HG02763 (cell line): ENCODE results near the gene PATJ.
"Not testable (repeated sequence)": the region's sequence is repeated elsewhere in the genome, so short reads cannot be mapped to it uniquely, and the experiment has no call there.

Experiments
- ATAC-seq: cut with Tn5 transposase; IDR thresholded peaks from one replicate; pipeline ENCODE4 v1.9.1; 2021; ENCODE audit warnings: mild to moderate bottlenecking, moderate library complexity; ENCODE audit not compliant: unreplicated experiment

The PATJ gene

DNA sequence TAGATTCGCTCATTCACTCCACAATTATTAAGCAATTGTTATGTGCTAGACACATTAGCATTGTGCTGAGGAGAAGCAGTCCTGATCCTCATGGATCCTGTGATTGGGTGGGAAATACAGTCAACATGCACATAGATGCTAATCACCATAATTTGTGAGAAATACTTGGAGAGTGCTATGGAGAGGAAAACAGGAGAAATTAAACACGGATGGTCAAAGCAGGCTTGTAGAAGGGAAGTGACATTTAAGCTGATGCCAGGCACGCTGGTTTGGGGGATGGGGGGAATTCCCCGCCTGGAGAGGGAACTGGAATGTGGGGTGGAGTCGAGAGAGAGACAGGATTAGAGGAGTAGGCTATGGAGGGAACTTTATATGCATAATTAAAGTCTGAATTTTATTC is 400.2 kb downstream of the PATJ start:
- no peak for ATAC-seq

GRCh38 chr1:62144238-62144831 is 402.1 kb downstream of the PATJ start:
- no peak for ATAC-seq

GRCh38 chr1:62159940-62160348 is 417.7 kb downstream of the PATJ start:
- no peak for ATAC-seq

DNA sequence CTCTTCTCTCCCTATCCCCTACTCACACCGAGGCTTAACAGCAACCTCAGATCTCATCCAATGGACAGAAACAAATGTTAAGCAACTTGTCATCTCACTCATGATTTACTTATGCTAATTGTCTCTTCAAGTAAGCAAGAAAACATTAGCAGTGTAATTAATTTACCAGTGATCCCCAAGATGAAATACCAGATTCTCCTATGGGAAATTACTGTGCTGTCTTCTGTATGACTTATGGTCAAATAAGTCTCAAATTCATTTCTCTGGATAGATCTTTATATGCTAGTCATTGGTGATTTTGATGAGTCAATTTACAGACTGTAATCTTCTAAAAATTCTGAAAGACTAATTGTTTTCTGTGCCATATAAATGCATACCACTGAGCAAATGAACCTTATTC is 419.4 kb downstream of the PATJ start:
- no peak for ATAC-seq

DNA sequence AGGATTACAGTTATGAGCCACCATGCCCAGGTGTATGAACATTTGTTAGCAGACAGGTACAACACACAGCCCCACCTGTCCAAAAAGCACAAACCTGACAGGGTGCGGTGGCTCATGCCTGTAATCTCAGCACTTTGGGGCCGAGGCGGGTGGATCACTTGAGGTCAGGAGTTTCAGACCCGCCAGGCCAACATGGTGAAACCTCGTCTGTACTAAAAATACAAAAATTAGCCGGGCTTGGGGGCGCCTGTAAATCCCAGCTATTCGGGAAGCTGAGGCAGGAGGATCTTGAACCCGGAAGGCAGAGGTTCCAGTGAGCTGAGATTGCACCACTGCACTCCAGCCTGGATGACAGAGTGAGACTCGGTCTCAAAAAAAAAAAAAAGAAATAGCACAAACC is 428.1 kb downstream of the PATJ start:
- not testable (repeated sequence) for ATAC-seq

GRCh38 chr1:62175568-62176179 is 433.4 kb downstream of the PATJ start:
- ATAC-seq = no peak

DNA sequence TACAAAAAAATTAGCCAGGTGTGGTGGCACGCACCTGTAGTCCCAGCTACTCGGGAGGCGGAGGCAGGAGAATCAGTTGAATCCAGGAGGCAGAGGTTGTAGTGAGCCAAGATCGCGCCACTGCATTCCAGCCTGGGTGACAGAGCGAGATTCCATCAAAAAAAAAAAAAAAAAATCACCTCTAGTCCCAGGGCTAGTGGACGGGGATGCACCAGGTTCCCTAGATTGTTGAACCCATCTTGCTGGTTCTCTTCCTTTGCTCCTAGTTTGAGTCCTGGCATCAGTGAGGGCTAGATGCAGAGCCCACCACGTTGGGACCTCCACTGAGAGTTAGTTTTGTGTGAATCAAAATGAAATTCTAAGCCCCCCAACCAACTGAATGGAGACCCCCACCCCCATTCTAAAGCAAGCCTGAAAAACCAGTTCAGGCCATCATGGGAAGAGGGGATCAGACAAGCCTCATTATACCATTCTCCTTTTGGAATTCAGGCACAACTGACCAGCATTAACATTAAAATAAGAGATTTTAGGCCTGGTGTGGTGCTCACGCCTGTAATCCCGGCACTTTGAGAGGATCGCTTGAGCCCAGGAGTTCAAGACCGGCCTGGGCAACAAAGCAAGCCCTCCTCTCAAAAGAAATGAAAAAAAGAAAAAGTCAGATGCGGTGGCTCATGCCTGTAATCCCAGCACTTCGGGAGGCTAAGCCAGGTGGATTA is 434.5 kb downstream of the PATJ start:
- no peak for ATAC-seq

DNA sequence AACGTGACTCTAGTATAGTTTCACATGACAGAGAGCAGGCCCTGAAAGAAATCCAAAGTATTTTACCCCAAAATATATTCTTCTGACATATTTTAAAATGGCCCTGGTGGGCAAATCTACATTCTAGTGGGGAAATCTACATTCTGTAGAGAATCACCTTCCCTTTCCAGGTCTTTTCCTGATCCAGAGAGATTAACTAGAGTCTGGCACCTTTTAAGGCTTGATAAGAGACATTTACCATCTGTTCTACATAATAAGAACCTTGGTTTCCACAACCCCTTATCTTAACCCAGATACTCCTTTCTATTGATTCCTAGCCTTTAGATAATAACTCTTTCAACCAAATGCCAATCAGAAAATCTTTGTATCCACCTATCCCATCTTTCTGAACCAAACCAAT is 435.3 kb downstream of the PATJ start:
- ATAC-seq = no peak

DNA sequence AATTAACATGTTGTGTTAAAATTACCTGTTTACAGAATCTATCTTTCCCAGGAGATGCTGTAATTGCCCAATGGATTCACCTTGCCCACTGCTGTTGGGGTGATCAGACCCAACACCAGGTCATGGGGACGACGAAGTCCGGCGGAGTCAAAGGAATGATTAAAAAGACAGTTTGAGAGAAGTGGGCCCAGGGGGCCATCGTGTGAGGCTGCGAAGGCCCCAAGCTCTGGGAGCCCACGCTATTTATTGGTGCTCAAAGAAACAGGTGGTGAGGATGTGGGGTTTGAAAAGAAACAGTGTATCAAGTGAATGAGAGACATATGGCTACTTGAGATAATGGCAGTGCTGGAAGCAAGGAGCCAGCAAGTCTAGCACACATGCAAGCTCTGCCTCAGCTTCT is 436.1 kb downstream of the PATJ start:
- no peak for ATAC-seq

- not testable (repeated sequence) for ATAC-seq
Measured at GRCh38 chr1:62180054-62180453, 437.8 kb downstream of the PATJ start.

DNA sequence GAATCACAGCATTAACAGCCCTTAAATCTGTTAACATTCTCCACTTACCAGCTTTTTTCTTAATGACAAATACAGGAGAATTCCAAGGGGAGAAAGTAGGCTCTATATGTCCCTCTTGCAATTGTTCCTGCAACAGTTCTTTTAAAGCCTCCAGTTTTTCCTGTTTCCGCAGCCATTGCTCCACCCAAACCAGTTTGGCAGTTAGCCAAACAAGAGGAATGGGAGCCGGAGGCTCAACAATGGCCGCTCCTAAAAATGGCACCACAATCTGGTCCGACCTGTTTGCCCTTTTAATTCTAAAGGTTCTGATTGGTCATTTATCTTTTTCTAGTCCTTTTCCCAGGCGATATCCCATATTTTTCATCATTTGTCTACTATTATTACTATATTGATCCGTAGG is 438.4 kb downstream of the PATJ start:
- ATAC-seq = no peak

GRCh38 chr1:62181532-62181931 is 439.3 kb downstream of the PATJ start:
- ATAC-seq = no peak

- ATAC-seq = not testable (repeated sequence)
Measured at GRCh38 chr1:62182157-62182556, 439.9 kb downstream of the PATJ start.

DNA sequence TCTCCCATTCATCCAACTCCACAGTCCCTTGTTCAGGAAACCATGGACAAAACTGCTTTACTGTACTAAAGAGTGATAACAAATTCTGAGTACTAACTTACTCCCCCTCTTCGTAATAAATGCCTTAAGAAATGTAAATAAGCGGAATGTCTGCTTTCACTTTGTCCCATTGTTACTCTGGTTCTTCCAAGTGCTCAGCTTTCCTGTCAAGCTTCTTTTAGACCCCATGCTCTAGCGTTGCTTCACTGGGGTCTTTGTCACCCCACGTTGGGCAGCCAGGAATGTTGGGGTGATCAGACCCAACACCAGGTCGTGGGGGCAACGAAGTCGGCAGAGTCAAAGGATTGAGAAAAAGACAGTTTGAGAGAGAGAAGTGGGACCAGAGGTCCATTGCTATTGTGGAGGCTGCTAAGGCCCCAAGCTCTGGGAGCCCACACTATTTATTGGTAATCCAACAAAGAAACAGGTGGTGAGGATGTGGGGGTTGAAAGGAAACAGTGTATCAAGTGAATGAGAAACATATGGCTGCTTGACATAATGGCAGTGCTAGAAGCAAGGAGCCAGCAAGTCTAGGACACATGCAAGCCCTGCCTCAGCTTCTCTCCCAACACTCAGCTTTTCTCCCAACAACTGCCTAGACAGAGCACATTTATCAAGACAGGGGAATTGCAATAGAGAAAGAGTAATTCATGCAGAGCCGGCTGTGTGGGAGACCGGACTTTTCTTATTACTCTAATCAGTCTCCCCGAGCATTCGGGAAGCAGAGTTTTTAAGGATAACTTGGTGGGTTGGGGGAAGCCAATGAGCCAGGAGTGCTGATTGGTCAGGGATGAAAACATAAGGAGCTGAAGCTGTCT is 441.1 kb downstream of the PATJ start:
- ATAC-seq = not testable (repeated sequence)

GRCh38 chr1:62184336-62184735 is 442.1 kb downstream of the PATJ start:
- ATAC-seq = no peak

DNA sequence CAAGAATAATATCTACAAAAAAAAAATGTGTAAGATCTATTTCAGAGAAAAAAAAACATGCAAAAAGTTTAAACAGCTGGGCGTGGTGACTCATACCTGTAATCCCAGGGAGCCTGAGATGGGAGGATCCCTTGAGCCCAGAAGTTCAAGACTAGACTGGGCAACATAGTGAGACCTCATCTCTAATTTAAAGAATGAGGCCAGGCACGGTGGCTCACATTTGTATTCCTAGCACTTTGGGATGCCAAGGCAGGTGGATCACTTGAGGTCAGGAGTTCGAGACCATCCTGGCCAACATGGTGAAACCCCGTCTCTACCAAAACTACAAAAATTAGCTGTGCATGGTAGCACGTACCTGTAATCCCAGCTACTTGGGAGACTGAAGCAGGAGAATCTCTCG is 443.0 kb downstream of the PATJ start:
- ATAC-seq = not testable (repeated sequence)

DNA sequence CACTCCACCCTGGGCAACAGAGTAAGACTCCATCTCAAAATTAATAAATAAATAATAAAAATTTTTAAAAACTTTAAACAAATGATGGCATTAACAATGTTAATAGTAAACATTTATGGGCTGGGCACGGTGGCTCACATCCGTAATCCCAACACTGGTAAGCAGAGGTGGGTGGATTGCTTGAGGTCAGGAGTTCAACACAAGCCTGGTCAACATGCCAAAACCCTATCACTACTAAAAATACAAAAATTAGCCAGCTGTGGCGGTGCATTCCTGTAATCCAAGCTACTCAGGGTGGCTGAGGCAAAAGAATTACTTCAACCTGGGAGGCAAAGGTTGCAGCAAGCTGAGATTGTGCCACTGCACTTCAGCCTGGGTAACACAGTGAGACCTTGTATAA is 443.4 kb downstream of the PATJ start:
- no peak for ATAC-seq

DNA sequence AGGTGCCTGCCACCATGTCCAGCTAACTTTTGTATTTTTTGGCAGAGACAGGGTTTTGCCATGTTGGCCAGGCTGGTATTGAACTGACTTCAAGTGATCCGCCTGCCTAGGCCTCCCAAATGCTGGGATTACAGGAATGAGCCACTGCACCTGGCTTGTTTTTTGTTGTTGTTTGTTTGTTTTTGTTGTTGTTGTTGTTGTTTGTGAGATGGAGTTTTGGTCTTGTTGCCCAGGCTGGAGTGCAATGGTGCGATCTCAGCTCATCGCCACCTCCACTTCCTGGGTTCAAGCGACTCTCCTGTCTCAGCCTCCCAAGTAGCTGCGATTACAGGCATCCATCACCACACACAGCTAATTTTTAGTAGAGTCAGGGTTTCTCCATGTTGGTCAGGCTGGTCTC is 445.3 kb downstream of the PATJ start:
- ATAC-seq = no peak

DNA sequence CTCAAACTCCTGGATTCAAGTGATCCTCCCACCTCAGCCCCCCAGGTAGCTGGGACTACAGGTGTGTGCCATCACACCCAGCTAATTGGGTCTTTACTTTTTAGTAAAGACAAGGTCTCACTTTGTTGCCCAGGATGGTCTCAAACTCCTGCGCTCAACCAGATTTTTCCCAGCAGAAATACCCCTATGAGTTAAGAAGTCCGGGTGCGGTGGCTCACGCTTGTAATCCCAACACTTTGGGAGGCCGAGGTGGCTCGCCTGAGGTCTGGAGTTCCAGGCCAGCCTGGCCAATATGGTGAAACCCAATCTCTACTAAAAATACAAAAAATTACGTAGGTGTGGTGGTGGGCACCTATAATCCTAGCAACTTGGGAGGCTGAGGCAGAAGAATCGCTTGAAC is 445.8 kb downstream of the PATJ start:
- no peak for ATAC-seq

DNA sequence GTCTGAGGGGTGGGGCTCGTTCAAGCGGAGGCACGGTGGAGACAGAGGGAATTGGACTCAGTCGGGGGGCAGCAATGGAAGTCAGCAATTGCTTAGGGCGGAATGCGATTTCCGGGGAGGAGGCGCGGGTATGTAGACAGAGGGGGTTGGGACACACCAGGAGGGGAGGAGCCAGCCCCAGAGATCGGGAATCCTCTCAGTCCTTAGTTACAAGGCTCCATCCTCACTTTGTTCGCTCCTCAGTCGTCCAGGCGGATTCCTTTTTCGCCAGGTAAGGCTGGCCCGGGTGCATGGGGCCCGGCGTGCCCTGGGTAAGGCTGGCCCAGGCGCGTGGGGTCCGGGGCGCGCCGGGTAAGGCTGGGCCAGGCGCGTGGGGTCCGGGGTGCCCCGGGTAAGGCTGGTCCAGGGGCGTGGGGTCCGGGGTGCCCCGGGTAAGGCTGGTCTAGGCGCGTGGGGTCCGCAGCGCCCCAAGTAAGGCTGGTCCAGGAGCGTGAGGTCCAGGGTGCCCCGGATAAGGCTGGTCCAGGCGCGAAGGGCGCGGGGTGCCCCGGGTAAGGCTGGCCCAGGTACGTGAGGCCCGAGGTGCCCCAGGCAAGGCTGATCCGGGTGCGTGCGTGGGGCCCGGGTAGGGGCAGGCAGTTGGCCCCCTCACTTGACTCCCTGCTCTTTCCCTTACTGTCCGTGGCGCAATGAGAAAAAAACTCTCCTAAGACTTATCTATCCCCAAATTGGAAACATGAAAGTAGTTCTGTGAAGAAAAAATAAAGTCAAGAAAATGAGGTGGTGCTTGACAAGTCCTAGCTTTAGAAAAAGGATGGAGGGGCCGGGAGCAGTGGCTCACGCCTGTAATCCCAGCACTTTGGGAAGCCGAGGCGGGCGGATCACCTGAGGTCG is 452.6 kb downstream of the PATJ start, which contains the start of gene L1TD1:
Gene L1TD1, plus strand, starts transcription at position 199 of the 894 bp plus-strand sequence. CDS start 11,780 bp downstream, outside the sequence.
- no peak for ATAC-seq
